ENCODE measurements around the gene BTG3.

Gene BTG3, protein sequence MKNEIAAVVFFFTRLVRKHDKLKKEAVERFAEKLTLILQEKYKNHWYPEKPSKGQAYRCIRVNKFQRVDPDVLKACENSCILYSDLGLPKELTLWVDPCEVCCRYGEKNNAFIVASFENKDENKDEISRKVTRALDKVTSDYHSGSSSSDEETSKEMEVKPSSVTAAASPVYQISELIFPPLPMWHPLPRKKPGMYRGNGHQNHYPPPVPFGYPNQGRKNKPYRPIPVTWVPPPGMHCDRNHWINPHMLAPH

DNA sequence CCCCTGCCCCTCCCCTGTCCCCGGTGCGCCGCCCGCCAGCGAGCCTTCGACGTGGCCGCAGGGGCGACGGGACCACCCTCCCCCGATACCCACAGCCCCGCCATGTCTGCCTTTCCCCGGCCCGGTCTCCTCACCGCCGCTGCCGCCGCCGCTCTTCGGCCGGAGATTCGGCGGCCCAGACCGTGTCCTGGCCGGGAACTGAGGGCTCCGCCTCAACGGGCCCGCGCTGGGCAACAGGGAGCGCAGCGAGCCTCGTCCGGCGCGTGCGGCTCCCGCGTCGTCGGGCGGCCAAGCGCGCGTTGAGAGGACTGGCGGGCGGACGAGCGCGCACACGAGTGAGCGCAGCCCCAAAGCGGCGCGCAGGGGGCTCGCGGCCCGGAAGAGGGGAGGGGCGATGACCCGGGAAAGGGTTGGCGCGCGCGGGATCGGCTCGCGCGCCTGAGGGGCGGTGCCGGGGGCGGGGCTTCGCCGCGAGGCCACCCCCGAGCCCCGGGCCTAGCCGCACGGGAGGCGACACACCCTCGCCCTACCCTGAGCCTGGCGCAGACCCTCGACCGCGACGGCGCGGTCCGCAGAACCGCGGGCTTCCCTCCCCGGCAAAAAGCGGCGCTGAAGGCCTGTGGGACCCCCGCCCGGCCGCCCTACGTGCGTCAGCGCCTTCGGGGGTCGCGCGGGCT lies at the start of gene BTG3:
BTG3 (minus strand) TSS at position 337 of the 677 bp plus-strand sequence. CDS start 3,757 bp downstream, outside the sequence.
- in situ Hi-C loops (cut with MboI; ENCODE audit: low sequenced_read_pairs): no loop called here

DNA sequence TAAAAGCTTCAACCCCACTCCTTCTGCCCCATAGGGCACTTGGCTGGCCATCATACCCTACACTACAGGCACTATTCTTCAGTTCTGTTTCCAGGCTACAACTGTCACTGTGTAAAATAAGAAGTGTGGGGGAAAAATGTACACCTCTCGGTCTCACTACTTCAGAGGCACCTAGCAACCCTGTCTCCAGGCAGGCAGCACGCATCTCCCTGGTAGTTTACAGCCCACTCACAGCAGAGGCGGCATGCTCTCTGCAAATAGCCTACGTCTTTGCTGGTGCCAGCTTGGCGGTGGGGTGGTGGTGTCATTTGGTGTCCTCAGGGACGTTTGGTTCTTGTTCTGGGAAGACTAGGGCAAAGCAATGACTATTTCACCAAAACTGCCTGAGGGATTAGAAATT lies 48.2 kb upstream of the BTG3 start:
- in situ Hi-C loops (cut with MboI; ENCODE audit: low sequenced_read_pairs): no loop called here

DNA sequence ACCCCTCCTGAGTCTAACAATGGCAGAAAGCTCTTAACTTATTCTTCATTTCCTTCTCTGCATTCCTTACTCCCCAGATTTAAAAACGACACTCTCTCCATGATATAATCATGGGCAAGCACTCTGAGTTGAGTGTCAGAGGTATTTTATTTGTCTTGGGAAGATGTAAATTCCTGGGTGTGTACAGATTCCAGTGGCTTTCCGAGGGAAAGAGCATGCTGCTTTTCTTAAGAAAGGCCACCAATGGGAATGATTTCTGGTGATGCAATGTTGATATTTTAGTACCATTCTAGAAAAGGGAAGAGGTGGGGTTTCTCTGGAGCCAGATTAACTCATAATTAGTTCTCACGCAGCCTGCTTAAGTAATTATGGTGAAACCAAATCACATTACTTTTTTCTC lies 47.8 kb upstream of the BTG3 start:
- in situ Hi-C loops (cut with MboI; ENCODE audit: low sequenced_read_pairs): no loop called here

DNA sequence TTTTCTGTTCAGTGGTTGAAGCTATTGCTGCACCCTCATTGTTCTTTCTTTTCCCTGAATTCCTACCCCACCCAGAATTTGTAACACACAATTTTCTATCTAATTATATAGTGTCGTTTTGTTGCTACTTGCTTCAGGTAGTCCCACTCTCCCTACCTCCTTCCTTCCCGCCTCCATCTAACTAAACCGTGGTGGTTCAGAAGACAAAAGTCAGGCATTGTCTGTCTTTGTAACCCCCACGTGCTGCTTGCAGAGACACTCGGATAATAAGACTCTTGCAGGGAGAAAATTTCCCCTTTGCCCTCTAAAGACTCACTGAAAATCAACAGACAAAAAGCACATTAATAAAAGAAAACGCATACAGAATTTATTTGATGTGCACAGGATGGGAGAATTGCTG lies 46.2 kb upstream of the BTG3 start:
- in situ Hi-C loops (cut with MboI; ENCODE audit: low sequenced_read_pairs): no loop called here

DNA sequence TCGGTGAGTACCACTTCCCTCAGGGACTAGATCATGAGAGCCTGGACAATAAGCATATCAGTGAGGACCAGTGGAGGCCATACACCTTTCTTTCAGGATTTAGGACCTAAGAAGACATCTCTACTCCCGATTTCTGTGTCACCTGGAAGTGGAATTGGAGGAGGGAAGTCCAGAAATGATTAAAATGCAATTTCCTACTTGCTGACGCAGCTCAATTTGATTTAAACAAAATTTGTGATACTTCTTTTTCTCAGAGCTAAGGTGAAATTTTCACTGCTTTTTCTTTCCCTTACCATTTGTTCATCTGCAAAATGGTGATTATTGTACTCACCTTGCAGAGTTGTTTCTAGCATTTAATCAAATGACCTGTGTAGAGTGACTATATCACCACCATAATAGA lies 38.8 kb upstream of the BTG3 start:
- in situ Hi-C loops (cut with MboI; ENCODE audit: low sequenced_read_pairs): no loop called here

DNA sequence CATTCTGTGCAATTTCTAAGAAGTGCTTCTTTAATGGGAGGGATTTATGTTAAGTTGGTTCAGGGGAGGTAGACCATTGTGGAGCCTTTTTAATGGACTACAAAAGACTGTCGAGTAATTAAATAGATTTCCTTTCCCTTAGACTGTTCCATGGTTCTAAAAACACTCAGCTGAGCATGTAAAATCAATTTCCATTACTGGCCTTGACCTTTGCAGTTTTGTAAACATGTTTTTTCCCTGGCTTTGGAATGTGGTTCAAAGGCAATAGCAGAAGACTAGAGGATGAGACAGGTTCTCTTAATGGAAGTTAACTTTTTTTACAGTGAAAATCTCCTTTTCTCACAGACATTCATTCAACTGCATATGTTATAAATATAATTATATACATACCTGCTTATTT lies 37.6 kb upstream of the BTG3 start:
- in situ Hi-C loops (cut with MboI; ENCODE audit: low sequenced_read_pairs): no loop called here

DNA sequence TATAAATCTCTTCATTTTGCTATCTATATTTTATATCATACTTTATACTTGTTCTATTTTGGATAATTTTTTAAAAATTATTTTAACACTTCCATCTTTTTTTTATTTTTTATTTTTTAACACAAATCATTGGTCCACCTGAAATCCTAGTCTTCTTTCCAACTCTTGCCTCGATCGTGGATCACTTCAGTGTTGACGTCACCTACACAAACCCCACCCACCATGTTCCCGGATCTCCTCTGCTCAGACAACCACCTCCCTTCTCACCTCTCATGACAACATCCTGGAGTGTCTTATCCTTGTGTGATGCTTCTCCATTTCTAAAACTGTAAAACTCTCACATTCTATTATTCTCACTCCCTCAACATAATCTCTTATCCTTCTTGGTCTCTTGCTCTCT lies 34.1 kb upstream of the BTG3 start:
- in situ Hi-C loops (cut with MboI; ENCODE audit: low sequenced_read_pairs): no loop called here

DNA sequence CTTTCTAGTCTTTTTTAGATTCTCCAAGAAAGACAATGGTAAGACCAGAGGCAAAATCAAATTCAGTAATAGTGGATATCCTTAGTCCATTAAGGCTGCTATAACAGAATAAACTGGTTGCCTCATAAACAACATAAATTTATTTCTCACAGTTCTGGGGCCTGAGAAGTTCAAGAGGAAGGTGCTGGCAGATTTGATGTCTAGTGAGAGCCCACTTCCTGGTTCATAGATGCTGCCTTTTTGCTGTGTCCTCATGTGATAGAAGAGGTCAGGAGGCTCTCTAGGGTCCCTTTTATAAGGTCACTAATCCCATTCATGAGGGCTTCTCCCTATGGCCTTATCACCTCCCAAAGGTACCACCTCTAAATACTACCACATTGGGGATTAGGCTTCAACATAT lies 31.5 kb upstream of the BTG3 start:
- in situ Hi-C loops (cut with MboI; ENCODE audit: low sequenced_read_pairs): no loop called here

DNA sequence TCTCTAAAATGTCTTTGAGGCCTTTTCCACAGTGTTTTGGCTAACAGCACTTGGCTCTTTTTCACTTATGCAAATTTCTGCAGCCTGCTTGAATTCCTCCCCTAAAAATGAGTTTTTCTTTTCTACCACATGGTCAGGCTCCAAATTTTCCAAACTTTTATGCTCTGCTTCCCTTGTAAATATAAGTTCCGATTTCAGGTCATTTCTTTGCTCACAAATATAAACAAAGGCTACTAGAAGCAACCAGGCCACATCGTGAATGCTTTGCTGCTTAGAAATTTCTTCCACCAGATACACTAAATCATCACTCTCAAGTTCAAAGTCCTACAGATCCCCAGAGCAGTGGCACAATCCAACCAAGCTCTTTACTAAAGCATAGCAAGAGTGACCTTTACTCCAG lies 28.1 kb upstream of the BTG3 start:
- in situ Hi-C loops (cut with MboI; ENCODE audit: low sequenced_read_pairs): no loop called here

DNA sequence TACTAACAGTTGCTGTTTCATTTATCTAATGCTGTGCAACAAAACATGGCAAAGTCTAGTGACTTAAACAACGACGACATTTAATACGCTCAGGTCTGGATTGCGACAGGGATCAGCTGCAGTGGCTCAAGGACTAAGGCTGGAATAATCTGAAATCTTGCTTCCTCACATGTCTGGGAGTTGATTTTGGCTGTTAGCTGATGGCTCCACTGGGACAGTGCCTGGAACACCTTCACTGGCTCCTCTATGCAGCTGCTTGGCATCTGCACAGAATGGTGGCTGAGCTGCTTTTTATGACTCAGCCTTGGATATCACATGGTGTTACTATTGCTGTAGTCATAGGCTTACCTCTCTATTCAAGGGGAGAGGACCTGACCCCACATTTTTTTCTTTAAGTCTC lies 24.0 kb upstream of the BTG3 start:
- in situ Hi-C loops (cut with MboI; ENCODE audit: low sequenced_read_pairs): no loop called here

DNA sequence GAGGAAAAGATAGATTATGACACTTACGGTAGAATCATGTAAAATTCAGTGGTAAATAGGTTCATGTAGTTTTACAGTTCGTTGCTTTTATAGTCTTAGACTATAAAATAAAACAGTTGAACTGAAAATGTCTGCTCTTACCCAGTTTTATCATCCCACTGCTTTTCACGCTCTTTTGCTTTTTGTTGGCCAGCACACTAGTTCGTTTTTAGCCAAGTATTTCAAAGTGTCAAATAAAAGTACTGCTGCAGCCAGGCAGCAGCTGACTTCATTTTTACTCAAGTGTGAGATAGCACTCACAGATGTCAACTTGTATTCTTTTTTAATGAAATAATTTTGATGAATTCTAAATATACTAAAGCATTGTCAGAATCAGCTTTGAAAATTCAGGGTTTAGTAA lies 18.5 kb upstream of the BTG3 start:
- in situ Hi-C loops (cut with MboI; ENCODE audit: low sequenced_read_pairs): no loop called here

DNA sequence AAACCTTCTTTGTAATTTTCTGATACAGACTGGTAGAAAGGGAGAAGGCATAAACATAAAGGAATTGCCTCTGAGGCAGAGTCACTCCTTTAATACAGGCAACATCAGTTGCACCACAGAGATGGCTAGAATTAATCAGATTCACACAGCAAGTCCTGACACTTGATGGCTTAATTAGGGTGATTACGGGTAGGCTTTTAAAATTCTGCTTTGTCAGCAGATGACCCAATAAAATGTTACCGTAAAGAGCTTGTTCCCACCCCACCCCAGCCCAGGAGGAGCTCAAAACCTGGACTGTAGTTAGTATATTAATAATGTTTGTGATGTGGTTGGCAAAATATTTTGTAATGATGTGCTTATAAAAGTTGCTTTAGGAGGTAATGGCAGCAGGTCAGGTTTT lies 9.3 kb upstream of the BTG3 start:
- in situ Hi-C loops (cut with MboI; ENCODE audit: low sequenced_read_pairs): no loop called here

DNA sequence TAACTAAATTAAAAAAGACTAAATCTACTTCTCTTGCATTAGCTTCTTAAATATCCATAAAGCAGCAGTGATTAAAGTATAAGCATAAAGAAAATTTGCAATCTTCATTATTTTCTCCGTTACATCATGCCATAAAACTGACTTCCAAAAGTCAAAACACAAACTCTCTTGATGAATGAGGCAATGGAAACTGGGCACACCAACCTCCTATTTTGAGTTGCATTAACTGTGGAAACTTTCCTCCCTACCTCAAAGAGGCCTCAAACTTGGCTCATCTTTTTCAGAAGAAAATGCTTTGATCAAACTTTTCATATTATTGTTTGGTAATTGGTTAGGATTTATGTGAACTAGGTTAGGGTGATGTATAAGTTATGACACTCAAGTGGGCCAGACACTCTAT lies 4.1 kb upstream of the BTG3 start:
- in situ Hi-C loops (cut with MboI; ENCODE audit: low sequenced_read_pairs): no loop called here

DNA sequence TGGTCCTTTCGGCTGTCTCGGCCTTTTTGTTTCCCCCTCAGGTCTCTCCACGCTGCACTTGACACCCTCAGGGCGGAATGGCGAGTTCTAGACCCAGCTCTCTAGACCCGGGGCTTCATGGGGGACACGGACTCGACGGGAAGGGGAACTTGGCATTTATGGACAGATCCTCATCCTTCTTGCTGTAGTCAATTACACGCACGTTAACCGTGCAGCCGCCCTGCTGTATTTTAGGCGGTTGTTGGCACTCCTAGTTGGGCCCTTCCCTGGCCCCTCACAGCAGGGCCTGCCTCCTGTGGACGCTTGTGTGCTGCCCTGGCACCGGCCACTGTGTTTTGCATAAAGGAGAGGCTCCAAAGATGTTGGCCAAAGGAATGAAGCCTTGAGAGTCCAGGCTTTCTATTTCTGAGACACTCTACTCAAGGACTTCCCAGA lies 558 bp upstream of the BTG3 start:
- in situ Hi-C loops (cut with MboI; ENCODE audit: low sequenced_read_pairs): no loop called here

DNA sequence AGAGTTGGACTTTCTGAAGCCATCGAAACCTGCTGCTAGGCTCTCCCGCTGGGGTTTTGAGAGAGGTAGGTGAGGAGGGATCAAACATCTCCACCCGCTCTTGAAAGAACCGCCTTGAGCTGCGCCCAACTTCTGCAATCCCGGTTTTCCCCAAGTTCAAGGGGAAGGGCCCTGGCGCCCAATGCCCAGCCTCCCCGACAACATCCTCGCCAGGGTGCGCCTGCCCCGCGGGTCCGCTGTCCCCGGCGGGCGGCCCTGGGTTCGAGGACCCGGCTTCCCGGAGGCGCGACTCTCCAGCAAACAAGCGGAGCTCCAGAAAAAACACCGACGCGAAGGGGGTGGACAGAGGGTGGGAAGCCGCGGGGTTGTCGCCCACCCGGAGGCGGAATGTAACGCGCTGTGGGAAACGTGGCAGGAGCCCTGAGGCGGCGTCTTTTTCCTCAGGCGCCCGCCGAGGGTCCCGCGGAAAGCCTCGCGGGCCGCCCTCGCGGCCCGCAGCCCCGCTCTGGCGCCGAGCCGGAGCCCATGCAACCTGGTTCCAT lies 607 bp downstream of the BTG3 start:
- in situ Hi-C loops (cut with MboI; ENCODE audit: low sequenced_read_pairs): no loop called here

DNA sequence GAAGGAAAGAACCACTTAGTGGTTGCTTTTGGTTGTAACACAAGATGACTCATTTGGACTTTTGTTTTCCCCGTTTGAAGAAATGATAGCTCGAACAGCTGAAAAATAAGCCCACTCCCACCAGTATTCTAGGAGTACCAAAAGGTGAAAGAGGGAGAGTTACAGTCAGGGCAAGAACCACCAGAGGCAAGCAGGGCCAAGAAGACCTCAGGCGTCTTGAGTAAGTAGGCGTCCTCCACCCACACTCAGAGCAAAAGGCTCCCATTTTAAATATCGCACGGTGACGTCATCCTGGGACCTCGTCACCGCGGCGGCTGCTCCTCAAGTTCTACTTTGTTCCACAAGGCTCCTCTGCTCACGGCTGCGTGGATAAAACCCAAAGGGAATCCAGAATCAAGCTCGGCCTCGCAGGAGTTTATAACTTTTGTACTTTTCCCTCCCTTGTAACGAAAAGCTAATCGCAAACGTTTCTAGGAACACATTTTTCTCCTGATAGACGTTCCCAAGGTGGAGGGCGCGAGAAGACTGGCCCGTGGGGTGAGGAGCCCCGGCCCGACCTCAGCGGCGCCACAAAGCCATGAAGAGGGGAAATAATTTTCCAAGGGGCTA lies 1.2 kb downstream of the BTG3 start:
- in situ Hi-C loops (cut with MboI; ENCODE audit: low sequenced_read_pairs): no loop called here

DNA sequence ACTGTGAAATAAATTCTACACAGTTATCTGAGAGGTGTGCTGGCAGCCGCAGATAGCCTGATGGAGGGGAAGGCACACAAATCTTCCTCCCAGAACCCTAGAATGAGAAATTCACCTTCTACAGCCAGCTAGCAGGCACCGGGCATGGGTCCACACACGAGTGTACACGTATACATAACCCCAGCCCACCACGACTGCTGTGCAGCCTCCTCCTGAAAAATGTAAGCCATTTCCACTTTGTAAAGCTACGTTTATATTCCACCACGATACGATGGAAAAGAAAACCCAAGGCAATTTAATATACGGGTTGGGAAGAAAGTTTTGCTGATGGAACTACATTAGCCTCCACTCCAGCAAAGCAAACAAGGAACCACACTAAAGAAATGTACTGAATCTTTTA lies 1.8 kb downstream of the BTG3 start:
- in situ Hi-C loops (cut with MboI; ENCODE audit: low sequenced_read_pairs): no loop called here

DNA sequence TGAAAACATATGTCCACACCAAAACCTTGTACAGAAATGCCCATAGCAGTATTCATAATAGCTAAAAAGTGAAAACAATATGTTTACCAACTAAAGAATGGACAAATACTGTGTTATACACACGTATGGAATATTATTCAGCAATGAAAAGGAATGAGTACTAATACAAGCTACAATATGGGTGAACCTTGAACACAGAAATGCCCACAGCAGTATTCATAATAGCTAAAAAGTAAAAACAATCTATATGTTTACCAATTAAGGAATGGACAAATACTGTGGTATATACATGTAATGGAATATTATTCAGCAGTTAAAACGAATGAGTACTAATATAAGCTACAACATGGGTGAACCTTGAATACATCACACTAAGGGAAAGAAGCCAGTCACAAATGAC lies 3.0 kb downstream of the BTG3 start:
- in situ Hi-C loops (cut with MboI; ENCODE audit: low sequenced_read_pairs): no loop called here

DNA sequence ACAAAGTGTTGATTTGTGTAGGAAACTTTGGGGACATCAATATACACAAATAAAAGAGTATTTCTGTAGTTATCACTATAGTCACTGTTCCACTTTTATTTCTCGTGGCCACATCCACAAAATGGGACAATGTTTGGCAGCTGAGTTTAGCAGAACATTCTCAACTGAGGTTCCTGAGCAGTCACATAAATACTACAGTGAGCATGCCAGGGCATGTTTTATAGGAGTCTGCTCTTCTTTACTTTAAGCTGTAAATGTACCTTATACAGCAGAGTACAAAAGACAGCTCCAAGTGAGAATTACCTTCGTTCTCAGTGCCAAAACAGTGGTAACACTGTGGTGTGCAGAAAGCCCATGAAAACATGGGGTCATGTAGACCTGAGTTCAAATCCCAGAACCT lies 5.0 kb downstream of the BTG3 start:
- in situ Hi-C loops (cut with MboI; ENCODE audit: low sequenced_read_pairs): no loop called here

DNA sequence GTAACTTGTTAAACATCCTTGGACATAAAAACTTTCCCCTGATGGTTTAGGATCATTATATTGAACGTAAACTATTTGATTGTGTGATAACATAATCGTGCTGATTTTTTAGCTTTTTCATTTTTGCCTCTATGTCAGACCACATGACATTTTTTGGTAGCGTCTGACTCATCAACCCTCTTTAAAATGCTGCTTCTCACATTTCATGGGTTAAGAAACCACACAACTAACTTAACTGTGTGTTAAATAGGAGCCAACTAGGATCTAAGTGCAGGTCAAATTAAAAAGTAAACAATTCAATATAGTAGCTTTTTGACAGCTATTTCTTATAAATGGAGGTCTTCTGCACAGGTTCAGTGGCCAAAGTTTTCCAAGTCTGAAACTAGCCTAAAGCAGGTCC lies 9.8 kb downstream of the BTG3 start:
- in situ Hi-C loops (cut with MboI; ENCODE audit: low sequenced_read_pairs): no loop called here

DNA sequence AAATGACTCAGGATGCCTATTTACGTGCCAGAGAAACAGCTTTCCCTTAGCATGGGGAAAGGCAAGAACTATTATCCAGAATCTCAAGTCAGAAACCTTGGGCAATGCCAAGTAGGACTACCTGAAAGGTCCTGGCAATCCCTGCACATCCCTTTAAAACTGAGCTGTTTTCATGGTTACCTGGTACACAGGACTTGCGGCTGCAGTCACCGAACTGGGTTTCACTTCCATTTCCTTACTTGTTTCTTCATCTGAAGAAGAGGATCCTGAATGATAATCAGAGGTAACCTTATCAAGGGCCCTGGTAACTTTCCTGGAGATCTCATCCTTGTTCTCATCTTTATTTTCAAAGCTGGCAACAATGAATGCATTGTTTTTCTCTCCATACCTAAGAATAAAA lies 14.3 kb downstream of the BTG3 start:
- in situ Hi-C loops (cut with MboI; ENCODE audit: low sequenced_read_pairs): no loop called here

DNA sequence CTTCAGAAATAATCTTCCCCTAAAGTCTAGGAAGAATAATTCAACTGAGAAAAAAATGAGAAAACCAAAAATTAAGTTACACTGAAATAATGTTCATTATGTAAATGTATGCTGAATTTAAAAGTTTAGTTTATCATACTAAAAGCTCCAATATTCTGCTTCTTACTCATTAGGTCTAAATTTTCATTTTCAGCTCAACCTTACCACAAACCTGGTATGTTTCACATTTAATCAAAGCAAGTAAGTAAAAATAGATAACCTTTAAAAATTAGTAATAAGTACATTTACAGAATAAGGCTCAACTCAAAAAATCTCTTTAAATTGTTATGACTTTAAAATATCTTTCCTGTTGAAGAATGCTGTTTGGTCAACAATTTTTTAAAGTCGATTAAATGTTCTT lies 15.0 kb downstream of the BTG3 start:
- in situ Hi-C loops (cut with MboI; ENCODE audit: low sequenced_read_pairs): no loop called here

All from HL-60/S4 treated with retinoic acid at 250 ng/mL for 4 days and 3 days (cell line).